Heart left ventricle (tissue), 13 donors: ENCODE data around the gene UBL4A.

Source experiments
- CTCF ChIP-seq, 12 donors: fragments of 200-600 bp; sonication (generic) in 4 of 12; IDR thresholded peaks; one replicate each; pipeline versions ENCODE4 v1.5.0 to v1.8.0; 2018 to 2022; ENCODE audit warnings: antibody characterized with exemption in 12 of 12, mild to moderate bottlenecking in 5 of 12
- POLR2A ChIP-seq, 2 donors: fragments of 450-650 bp; IDR thresholded peaks; one replicate each; pipeline ENCODE4 v1.6.1; 2017; ENCODE audit warnings: antibody characterized with exemption in 2 of 2, mild to moderate bottlenecking in 2 of 2, moderate library complexity in 2 of 2
- donor health status: ischemic (EF 13 %, LVEDD 7.1; RV severe dilation, severe dysfunction).
- donor health status: DM: no; HTN: yes; CAD: no.
- donor health status: DM: no; HTN: no; CAD: no.
- donor health status: ischemic (EF 25% LVEDD 6.9; RV normal size, moderate dysfunction).
- donor health status: ischemic (EF 25% LVEDD 5.7; RV mildly dilated, moderate dysfunction).
- donor health status: ischemic (EF 35%, LVEDD 5.7; RV mildly dilated, moderate dysfunction).
- donor health status: nonischemic (EF 11% LVEDD 7.7; RV severe dilation, severe dysfunction).
- donor health status: DM: yes; HTN: yes; CAD: no.
- donor health status: PGD.
- donor health status: ischemic (EF 29% LVEDD 5.4; RV normal size, mild dysfunction).
- donor health status: nonischemic (EF 23%, LVEDD 6.1; RV moderate dilation, normal function).

- TF ChIP-seq CTCF (IDR thresholded peaks at IDR 0.05): no peak
- TF ChIP-seq POLR2A (IDR thresholded peaks at IDR 0.05): no peak
Measured at GRCh38 chrX:154529206-154529612, 42.8 kb upstream of the UBL4A start.
